Endothelial cell of umbilical vein (primary cell): ENCODE data around the gene ZFYVE28. TPM values are rescaled to one million over a fixed set of nuclear protein-coding genes. Genes with fewer than 3 reads are reported as not detected.

ENCODE experiments used
- BruUV-seq: library from RNA; stranded (reverse); fragments of 400-500 nt; replicated peaks from 2 replicates; lab custom pipeline; 2021; lab: Mats Ljungman, UMichigan
- CTCF ChIA-PET: fragments of 300-600, 350-600 bp; sonication (Branson Sonifier 250); formaldehyde crosslinking; loops from one replicate; lab custom pipeline; 2021; ENCODE audit warnings: antibody characterized with exemption, inconsistent platforms; lab: Charles Lee
- POLR2A ChIA-PET: fragments of 300-600, 350-600 bp; sonication (Branson Sonifier 250); formaldehyde crosslinking; loops from one replicate; lab custom pipeline; 2021; ENCODE audit warnings: antibody characterized with exemption, inconsistent platforms; lab: Charles Lee
- DNase-seq: peaks from one replicate; pipeline ENCODE4 v3.0.0-alpha.2; 2011; ENCODE audit warnings: low read depth, low spot score
- FAIRE-seq: peaks from 2 replicates; lab custom pipeline; 2011; peaks lifted over from hg19 to GRCh38; lab: Jason Lieb, UNC
- H2AFZ ChIP-seq: 2 replicates; pipeline ENCODE4 v1.6.0; 2012; ENCODE audit warnings: low read depth, low read length, control low read depth, inconsistent platforms
- H3K27ac ChIP-seq: 2 replicates; pipeline ENCODE4 v1.5.1; 2011; ENCODE audit warnings: low read depth, mild to moderate bottlenecking, control low read depth, low read length, moderate library complexity; ENCODE audit not compliant: insufficient read depth
- H3K27me3 ChIP-seq, 2 experiments: 2 replicates each; pipeline versions ENCODE4 v1.6.0 to v1.6.1; 2011; ENCODE audit warnings: low read length in 2 of 2, mixed read lengths in 1 of 2; ENCODE audit not compliant: control insufficient read depth in 2 of 2, insufficient read depth in 2 of 2
- H3K36me3 ChIP-seq, 2 experiments: 2 replicates in 1 of 2; 3 replicates in 1 of 2; pipeline ENCODE4 v1.5.1; 2011; ENCODE audit warnings: low read length in 2 of 2, mild to moderate bottlenecking in 1 of 2, moderate library complexity in 1 of 2; ENCODE audit not compliant: control insufficient read depth in 2 of 2, insufficient read depth in 2 of 2; ENCODE audit errors: extremely low read depth in 1 of 2
- H3K4me1 ChIP-seq: 3 replicates; pipeline ENCODE4 v1.5.1; 2011; ENCODE audit warnings: mild to moderate bottlenecking, low read length; ENCODE audit not compliant: control insufficient read depth, insufficient read depth; ENCODE audit errors: extremely low read depth
- H3K4me2 ChIP-seq: 2 replicates; pipeline ENCODE4 v1.6.1; 2011; ENCODE audit warnings: low read length, control low read depth, mixed read lengths; ENCODE audit not compliant: insufficient read depth
- H3K4me3 ChIP-seq, 3 experiments: fragments of 200-600 bp in 1 of 3; sonication (generic), shearing (Covaris generic) in 1 of 3; replicated peaks in 1 of 3; 2 replicates each; pipeline ENCODE4 v1.5.1; 2011 to 2016; ENCODE audit warnings: control low read depth in 3 of 3, low read length in 3 of 3, mild to moderate bottlenecking in 2 of 3, inconsistent platforms in 1 of 3, low read depth in 1 of 3, moderate library complexity in 1 of 3; ENCODE audit not compliant: insufficient read depth in 1 of 3
- H3K79me2 ChIP-seq: 2 replicates; pipeline ENCODE4 v1.6.0; 2012; ENCODE audit warnings: low read length, inconsistent platforms; ENCODE audit not compliant: control insufficient read depth, insufficient read depth
- H3K9ac ChIP-seq: replicated peaks from 2 replicates; pipeline ENCODE3; 2011; ENCODE audit warnings: low read length, control low read depth; ENCODE audit not compliant: insufficient read depth; ENCODE audit errors: extremely low read depth
- H3K9me1 ChIP-seq: replicated peaks from 3 replicates; pipeline ENCODE4 v1.6.0; 2011; ENCODE audit warnings: mild to moderate bottlenecking, low read length; ENCODE audit not compliant: control insufficient read depth, insufficient read depth; ENCODE audit errors: extremely low read depth
- H3K9me3 ChIP-seq: replicated peaks from 2 replicates; pipeline ENCODE4 v1.5.1; 2012; ENCODE audit warnings: low read length, inconsistent platforms; ENCODE audit not compliant: control insufficient read depth, insufficient read depth
- H4K20me1 ChIP-seq: replicated peaks from 2 replicates; pipeline ENCODE3; 2011; ENCODE audit warnings: mild to moderate bottlenecking, low read length; ENCODE audit not compliant: control insufficient read depth, insufficient read depth; ENCODE audit errors: extremely low read depth
- CTCF ChIP-seq, 2 donors: IDR thresholded peaks; 1 replicate in 1 of 2; 2 replicates in 1 of 2; pipeline ENCODE4 v1.5.1; 2011; ENCODE audit warnings: low read length in 2 of 2, mild to moderate bottlenecking in 2 of 2, moderate library complexity in 2 of 2, control low read depth in 1 of 2, inconsistent platforms in 1 of 2, low read depth in 1 of 2; ENCODE audit not compliant: insufficient read depth in 1 of 2; ENCODE audit errors: extremely low read depth in 1 of 2
- EZH2 ChIP-seq: IDR thresholded peaks from 2 replicates; pipeline ENCODE4 v1.6.1; 2012; ENCODE audit warnings: borderline replicate concordance, low read depth, mild to moderate bottlenecking, moderate library complexity, low read length, inconsistent platforms; ENCODE audit not compliant: severe bottlenecking
- GATA2 ChIP-seq: IDR thresholded peaks from 2 replicates; pipeline ENCODE4 v1.7.0; 2011; ENCODE audit warnings: low read depth, mild to moderate bottlenecking, moderate library complexity, mixed read lengths, low read length; ENCODE audit not compliant: insufficient read length, insufficient read depth
- MAX ChIP-seq: IDR thresholded peaks from 2 replicates; pipeline ENCODE4 v1.6.1; 2011; ENCODE audit not compliant: insufficient read depth, insufficient read length
- POLR2AphosphoS5 ChIP-seq: IDR thresholded peaks from 2 replicates; pipeline ENCODE4 v1.6.1; 2012; ENCODE audit warnings: low read depth, mild to moderate bottlenecking, control low read depth, low read length, moderate library complexity; ENCODE audit not compliant: insufficient read depth
- dilution Hi-C: fragments of 300-500 bp; cut with MboI; formaldehyde crosslinking; loops from one replicate; pipeline ENCODE4 v1.15.0; 2019; ENCODE audit warnings: low sequenced_read_pairs; ENCODE audit not compliant: extremely low pct_ligation_motif_present
- intact Hi-C: fragments of 100-400 bp; cut with micrococcal nuclease; formaldehyde crosslinking; loops from one replicate; pipeline ENCODE4 v1.10.0; 2022
- polyA plus RNA-seq, 4 experiments: library from polyadenylated mRNA; depleted of rRNA in 3 of 4; stranded (reverse) in 3 of 4; unstranded in 1 of 4; fragments of >200 nt; gene quantifications; 2 replicates each; pipeline versions ENCODE4 v1.2.1 to v1.2.3, GENCODE V29; 2011 to 2012; ENCODE audit warnings: missing spikeins in 1 of 4
- total RNA-seq: library from RNA; stranded (reverse); gene quantifications from 2 replicates; pipeline ENCODE4 v1.2.3, GENCODE V29; 2021

Gene ZFYVE28
- total and polyA plus RNA-seq, 2 donors (not counting 3 experiments of a cell fraction or from before 2014, with no cell fraction given): 5.8 to 7.1 TPM

GRCh38 chr4:2396781-2397368, 21.6 kb downstream of the ZFYVE28 start:
- H3K36me3 ChIP-seq: no peaks in the 10 kb centered on the region
- CTCF ChIA-PET: no interaction called here
- no peak for DNase-seq

More at GRCh38 chr4:2396781-2397368, 21.6 kb downstream of the ZFYVE28 start:
- H3K9ac ChIP-seq: no peak overlapping the region
- H3K4me2 ChIP-seq: no peak overlapping the region
- no peak overlapping the region for H2AFZ ChIP-seq
- no peak for FAIRE-seq
- no peaks in the 10 kb centered on the region for H3K9me1 ChIP-seq
- H3K4me1 ChIP-seq: peaks cover 4% of the 10 kb centered on the region
- H3K9me3 ChIP-seq: no peaks in the 10 kb centered on the region
- BruUV-seq: no TSS peak
- intact Hi-C loops: no loop called here
- dilution Hi-C loops: no loop called here
- no peak overlapping the region for H3K27ac ChIP-seq
- peaks cover 4% of the 10 kb centered on the region for H3K79me2 ChIP-seq
- H3K4me3 ChIP-seq: no peak overlapping the region
- H4K20me1 ChIP-seq: no peaks in the 10 kb centered on the region
- POLR2A ChIA-PET: no interaction called here
- no peak for TF ChIP-seq GATA2
- TF ChIP-seq POLR2AphosphoS5: no peak
- TF ChIP-seq CTCF (IDR thresholded peaks at IDR 0.05; ENCODE audit: extremely low read depth in 1 of 2, insufficient read depth in 1 of 2, low read depth in 1 of 2, low read length in 2 of 2): no peak
- TF ChIP-seq MAX: no peak
- no peak for TF ChIP-seq EZH2
- no peaks in the 10 kb centered on the region for H3K27me3 ChIP-seq
